ENCODE results near the gene CST9. TPM values are rescaled to one million over a fixed set of nuclear protein-coding genes. Genes with fewer than 3 reads are reported as not detected.
A peak's percentile ranks its signal among the peaks of the same experiment; 100 is the strongest.

CST9 gene
- total RNA-seq, 1 donor from 2014 or later = not detected

- Histone ChIP-seq H3K27me3 (ENCODE audit: low read depth) (no peaks in the 10 kb centered on the region), H3K36me3 (no peaks in the 10 kb centered on the region), H3K4me1 (no peaks in the 10 kb centered on the region), H3K27ac (no peak overlapping the region), H3K9me3 (no peaks in the 10 kb centered on the region), H3K4me3 (no peak overlapping the region)
- no peak for TF ChIP-seq CTCF (IDR thresholded peaks at IDR 0.05)
- intact Hi-C loops (cut with DNase I) = no loop called here
- ATAC-seq (no peak), DNase-seq (no peak)
Measured at GRCh38 chr20:23614163-23614562, 8.4 kb upstream of the CST9 start.

- DNase-seq (no peak), ATAC-seq (peak in 1 of 2 donors; percentile 21)
- Histone ChIP-seq H3K36me3 (no peaks in the 10 kb centered on the region), H3K9me3 (no peaks in the 10 kb centered on the region), H3K27ac (no peak overlapping the region), H3K27me3 (ENCODE audit: low read depth) (no peaks in the 10 kb centered on the region), H3K4me1 (no peaks in the 10 kb centered on the region), H3K4me3 (no peak overlapping the region)
- intact Hi-C loops (cut with DNase I) = no loop called here
- TF ChIP-seq CTCF (IDR thresholded peaks at IDR 0.05) = no peak
Measured at GRCh38 chr20:23613676-23614075, 8.0 kb upstream of the CST9 start.

- Histone ChIP-seq H3K9me3 (no peaks in the 10 kb centered on the region), H3K27me3 (ENCODE audit: low read depth) (no peaks in the 10 kb centered on the region), H3K4me1 (no peaks in the 10 kb centered on the region), H3K27ac (no peak overlapping the region), H3K36me3 (no peaks in the 10 kb centered on the region), H3K4me3 (no peak overlapping the region)
- no peak for DNase-seq
- ATAC-seq = no peak
- no peak for TF ChIP-seq CTCF (IDR thresholded peaks at IDR 0.05)
- intact Hi-C loops (cut with DNase I) = no loop called here
Measured at GRCh38 chr20:23612396-23612795, 6.7 kb upstream of the CST9 start.

- H3K4me1 ChIP-seq = no peaks in the 10 kb centered on the region
- no peaks in the 10 kb centered on the region for H3K36me3 ChIP-seq
- no peak overlapping the region for H3K27ac ChIP-seq
- H3K27me3 ChIP-seq (ENCODE audit: low read depth) = no peaks in the 10 kb centered on the region
- ATAC-seq = no peak
- no peak for DNase-seq
- intact Hi-C loops (cut with DNase I) = no loop called here
- no peaks in the 10 kb centered on the region for H3K9me3 ChIP-seq
- H3K4me3 ChIP-seq = no peak overlapping the region
- no peak for TF ChIP-seq CTCF (IDR thresholded peaks at IDR 0.05)
Measured at GRCh38 chr20:23609486-23610109, 3.9 kb upstream of the CST9 start.

- ATAC-seq (no peak), DNase-seq (no peak)
- no peaks in the 10 kb centered on the region for H3K4me1 ChIP-seq
- no peaks in the 10 kb centered on the region for H3K9me3 ChIP-seq
- H3K27me3 ChIP-seq (ENCODE audit: low read depth) = no peaks in the 10 kb centered on the region
- no peak overlapping the region for H3K4me3 ChIP-seq
- no peak overlapping the region for H3K27ac ChIP-seq
- no peak for TF ChIP-seq CTCF (IDR thresholded peaks at IDR 0.05)
- no peaks in the 10 kb centered on the region for H3K36me3 ChIP-seq
- intact Hi-C loops (cut with DNase I) = no loop called here
Measured at GRCh38 chr20:23608251-23608846, 2.6 kb upstream of the CST9 start.

All from lower lobe of right lung (tissue), 2 donors.